ENCODE data around the gene TBXA2R.

DNA sequence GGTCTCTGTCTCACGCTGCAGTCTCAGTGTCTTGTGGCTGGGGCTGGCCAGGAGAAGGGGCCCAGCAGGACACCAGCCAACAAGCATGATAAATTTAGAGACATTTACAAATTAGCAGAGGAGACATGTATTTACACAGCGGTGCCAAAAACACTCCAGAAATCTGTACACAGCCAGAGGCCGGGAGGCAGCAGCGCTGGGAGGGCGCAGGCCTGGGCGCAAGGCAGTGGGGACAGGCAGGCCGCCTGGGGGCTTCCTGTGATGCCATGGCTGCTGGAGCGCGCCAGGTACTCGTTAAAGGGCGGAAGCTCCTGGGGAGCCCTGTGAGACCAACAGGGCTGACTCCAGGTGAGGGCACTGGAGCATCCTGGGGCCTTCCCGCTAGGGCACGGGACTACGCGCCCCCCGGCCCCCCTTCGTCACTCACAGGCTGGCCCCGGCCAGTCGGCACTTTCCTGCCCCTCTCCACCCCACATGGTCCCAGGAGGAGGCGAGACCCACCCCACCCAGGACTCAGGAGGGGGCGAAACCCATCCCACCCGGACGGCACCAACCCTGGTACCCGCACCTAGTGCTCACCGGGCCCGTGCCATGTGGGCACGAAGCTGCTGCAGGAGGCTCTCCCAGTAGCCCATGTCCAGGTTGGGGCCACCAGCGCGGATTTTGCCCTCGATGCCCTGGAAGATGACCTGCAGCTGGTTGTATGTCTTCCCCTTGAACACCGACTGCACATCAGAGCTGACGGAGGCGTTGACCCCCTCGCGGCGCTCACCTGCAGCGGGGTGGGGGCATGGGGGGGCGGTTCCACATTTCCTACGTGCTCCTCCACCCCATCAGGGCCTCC is 7.4 kb upstream of the TBXA2R start:
- TF ChIP-seq, protein P1, sequence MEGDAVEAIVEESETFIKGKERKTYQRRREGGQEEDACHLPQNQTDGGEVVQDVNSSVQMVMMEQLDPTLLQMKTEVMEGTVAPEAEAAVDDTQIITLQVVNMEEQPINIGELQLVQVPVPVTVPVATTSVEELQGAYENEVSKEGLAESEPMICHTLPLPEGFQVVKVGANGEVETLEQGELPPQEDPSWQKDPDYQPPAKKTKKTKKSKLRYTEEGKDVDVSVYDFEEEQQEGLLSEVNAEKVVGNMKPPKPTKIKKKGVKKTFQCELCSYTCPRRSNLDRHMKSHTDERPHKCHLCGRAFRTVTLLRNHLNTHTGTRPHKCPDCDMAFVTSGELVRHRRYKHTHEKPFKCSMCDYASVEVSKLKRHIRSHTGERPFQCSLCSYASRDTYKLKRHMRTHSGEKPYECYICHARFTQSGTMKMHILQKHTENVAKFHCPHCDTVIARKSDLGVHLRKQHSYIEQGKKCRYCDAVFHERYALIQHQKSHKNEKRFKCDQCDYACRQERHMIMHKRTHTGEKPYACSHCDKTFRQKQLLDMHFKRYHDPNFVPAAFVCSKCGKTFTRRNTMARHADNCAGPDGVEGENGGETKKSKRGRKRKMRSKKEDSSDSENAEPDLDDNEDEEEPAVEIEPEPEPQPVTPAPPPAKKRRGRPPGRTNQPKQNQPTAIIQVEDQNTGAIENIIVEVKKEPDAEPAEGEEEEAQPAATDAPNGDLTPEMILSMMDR (IDR thresholded peaks at IDR 0.05): no peak
- TF ChIP-seq NR3C1 (CRISPR knock-in tag; conservative IDR thresholded peaks at IDR 0.05; ENCODE audit: low read depth): no peak
- no peak for TF ChIP-seq SP1 (CRISPR knock-in tag; conservative IDR thresholded peaks at IDR 0.05)
